Right hindlimb (tissue), 1 donor: Measurements from ENCODE around the gene LZTS3.
"Not testable (repeated sequence)": the region's sequence is repeated elsewhere in the genome, so short reads cannot be mapped to it uniquely, and the experiment has no call there.

Source experiments
- DNase-seq: peaks from one replicate; pipeline ENCODE4 v3.0.0-alpha.2; 2018

Gene LZTS3

GRCh38 chr20:3192226-3193015 is 19.1 kb upstream of the LZTS3 start:
- no peak for DNase-seq

GRCh38 chr20:3190681-3191111 is 17.3 kb upstream of the LZTS3 start:
- no peak for DNase-seq

GRCh38 chr20:3189561-3190131 is 16.3 kb upstream of the LZTS3 start:
- no peak for DNase-seq

GRCh38 chr20:3188823-3189413 is 15.6 kb upstream of the LZTS3 start:
- no peak for DNase-seq

- not testable (repeated sequence) for DNase-seq
These were observed 14.5 kb upstream of the LZTS3 start for GRCh38 chr20:3187861-3188260.

- no peak for DNase-seq
These were observed 10.7 kb upstream of the LZTS3 start for GRCh38 chr20:3183896-3184612.

GRCh38 chr20:3182429-3182828 is 9.1 kb upstream of the LZTS3 start:
- not testable (repeated sequence) for DNase-seq

- DNase-seq: no peak
These were observed 7.9 kb upstream of the LZTS3 start for GRCh38 chr20:3181270-3181669.

- DNase-seq: no peak
These were observed 7.0 kb upstream of the LZTS3 start for GRCh38 chr20:3180319-3180718.

GRCh38 chr20:3177746-3178485 is 4.6 kb upstream of the LZTS3 start:
- DNase-seq: no peak

- DNase-seq: no peak
These were observed 1.9 kb upstream of the LZTS3 start for GRCh38 chr20:3175270-3175669.

GRCh38 chr20:3174442-3175261 is 1.3 kb upstream of the LZTS3 start:
- no peak for DNase-seq

- DNase-seq: peak; percentile 92
These were observed 477 bp upstream of the LZTS3 start for GRCh38 chr20:3173610-3174441.

- DNase-seq: no peak
These were observed 1.0 kb downstream of the LZTS3 start for GRCh38 chr20:3172126-3172932.

- no peak for DNase-seq
These were observed 1.8 kb downstream of the LZTS3 start for GRCh38 chr20:3171391-3172125.

- DNase-seq: no peak
These were observed 4.3 kb downstream of the LZTS3 start for GRCh38 chr20:3168829-3169590.

- DNase-seq: no peak
These were observed 5.1 kb downstream of the LZTS3 start for GRCh38 chr20:3168079-3168828.

- DNase-seq: no peak
These were observed 5.6 kb downstream of the LZTS3 start for GRCh38 chr20:3167738-3168078.
